Renal pelvis (tissue), 4 donors: Measurements from ENCODE around the gene AHNAK. TPM values are rescaled to one million over a fixed set of nuclear protein-coding genes. Genes with fewer than 3 reads are reported as not detected.

Experiments
- DNase-seq: peaks from one replicate; pipeline ENCODE4 v3.0.0-alpha.2; 2013
- polyA plus RNA-seq, 3 donors: library from polyadenylated mRNA; unstranded; fragments of 120-200 nt; gene quantifications; one replicate each; pipeline ENCODE4 v1.2.1, GENCODE V29; 2013; ENCODE audit not compliant: insufficient read length in 3 of 3

The AHNAK gene
- polyA plus RNA-seq, 3 donors, result 199 to 275 (median 229) TPM

DNA sequence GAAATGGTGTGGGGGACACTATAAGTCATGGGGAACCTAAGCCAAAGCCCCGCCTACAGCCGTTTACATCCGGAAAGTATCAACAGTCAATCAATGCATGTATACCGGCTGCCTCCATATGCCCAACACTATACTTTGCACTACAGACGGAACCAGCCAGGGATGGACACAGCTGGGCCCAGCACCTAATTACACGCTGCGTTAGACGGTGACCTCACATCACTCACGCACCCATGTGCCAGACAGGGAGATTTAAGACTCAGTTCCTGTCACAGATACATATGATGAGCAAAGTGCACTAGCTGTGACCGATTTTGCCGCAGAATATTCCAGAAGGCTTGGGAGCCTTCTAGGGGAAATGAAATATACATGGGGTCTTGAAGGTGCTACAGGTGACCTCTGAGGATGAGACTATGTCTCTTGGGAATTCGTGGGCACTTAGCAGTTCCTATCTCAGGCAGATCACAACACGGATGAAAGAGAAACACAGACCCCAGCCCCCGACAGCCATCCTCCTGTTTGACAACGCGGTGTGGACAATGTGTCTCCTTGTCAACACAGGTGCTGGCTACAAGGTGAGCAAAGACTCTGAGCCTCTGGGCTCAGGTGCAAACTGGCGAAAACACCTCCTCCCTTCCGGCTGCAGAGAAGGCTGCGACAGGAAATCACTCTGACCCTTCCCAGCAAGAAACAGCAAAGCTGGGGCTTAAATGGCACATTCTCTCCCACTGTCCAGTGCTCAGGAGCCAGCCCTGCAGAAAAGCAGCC is 8.0 kb downstream of the AHNAK start:
- DNase-seq, result no peak

GRCh38 chr11:62536301-62536957 is 10.2 kb downstream of the AHNAK start:
- no peak for DNase-seq

GRCh38 chr11:62535802-62536201 is 10.8 kb downstream of the AHNAK start:
- no peak for DNase-seq

DNA sequence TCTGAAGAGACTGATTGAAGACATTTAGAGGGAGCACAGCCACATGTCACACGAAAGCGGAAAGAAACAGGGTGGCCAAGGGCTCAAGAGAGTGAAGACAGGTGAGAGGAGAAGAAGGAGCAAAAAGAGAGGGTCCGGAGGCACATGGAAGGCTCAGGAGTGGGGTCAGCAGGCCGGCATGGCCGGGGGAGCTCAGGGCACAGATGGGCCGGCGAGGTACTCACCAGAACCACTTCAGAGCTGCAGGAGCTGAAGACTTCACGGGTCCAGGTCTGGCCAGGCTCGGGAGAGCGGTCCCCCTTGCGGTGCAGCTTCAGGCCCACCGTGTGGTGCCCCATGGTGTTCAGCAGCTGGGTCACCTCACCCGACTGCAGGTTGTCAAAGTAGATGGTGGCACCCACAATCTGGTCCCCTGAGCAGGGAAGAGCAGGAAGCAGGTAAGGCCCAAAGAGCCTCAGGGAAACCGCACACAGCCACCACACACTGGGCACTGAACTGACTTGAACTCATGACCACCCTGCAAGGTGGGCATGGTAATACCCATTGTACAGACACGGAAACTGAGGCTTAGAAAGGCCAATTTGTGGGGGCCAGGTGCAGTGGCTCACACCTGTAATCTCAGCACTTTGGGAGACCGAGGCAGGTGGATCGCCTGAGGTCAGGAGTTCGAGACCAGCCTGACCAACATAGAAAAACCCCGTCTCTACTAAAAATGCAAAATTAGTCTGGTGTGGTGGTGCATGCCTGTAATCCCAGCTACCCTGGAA is 11.6 kb downstream of the AHNAK start:
- DNase-seq, result no peak

DNA sequence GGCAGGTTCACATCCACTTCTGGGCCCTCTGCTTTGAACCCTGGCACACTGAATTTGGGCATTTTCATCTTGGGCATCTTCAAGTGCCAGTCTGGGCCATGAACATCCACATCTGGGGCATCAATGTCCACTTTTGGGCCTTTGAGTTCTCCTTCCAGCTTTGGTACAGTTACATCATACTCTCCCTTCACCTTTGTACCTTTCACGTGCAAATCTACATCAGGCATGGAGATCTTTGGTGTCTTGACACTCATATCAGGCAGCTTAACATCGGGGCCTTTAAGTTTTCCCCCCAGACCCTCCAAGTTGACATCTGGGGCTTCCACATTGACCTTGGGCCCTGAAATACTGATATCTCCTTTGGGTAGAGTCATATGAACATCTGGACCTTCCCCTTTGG is 14.5 kb downstream of the AHNAK start:
- no peak for DNase-seq

DNA sequence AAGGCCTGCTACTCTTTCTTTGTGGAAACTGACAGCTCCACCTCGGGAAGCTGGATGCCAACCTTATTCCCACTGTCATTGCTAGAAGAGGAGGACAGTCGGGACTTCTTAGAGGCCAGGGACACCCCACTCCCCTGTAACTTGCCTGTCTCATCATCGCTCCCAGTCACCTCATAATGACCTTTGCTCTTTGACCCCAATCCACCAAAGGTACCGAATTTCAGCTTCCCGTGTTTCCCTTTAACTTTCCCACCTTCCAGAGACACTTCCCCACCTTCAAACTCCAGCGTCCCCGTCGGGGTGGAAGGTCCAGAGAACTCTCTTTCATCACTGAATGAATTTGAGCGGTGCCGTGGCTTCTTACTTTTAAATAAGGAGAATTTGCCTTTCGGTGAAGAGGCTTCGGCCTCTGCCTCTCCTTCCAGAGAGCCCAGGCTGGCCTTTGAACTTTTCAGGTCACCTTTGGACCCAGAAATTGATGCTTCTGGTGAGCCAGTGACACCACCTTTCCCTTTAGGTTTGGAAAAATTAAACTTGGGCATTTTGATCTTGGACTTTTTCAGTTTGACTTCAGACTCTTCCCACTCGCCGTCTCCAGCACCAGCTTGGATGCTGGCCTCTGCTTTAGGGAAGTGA is 29.8 kb downstream of the AHNAK start:
- no peak for DNase-seq

GRCh38 chr11:62514151-62514550 is 32.5 kb downstream of the AHNAK start:
- no peak for DNase-seq

GRCh38 chr11:62513626-62514025 is 33.0 kb downstream of the AHNAK start:
- no peak for DNase-seq

DNA sequence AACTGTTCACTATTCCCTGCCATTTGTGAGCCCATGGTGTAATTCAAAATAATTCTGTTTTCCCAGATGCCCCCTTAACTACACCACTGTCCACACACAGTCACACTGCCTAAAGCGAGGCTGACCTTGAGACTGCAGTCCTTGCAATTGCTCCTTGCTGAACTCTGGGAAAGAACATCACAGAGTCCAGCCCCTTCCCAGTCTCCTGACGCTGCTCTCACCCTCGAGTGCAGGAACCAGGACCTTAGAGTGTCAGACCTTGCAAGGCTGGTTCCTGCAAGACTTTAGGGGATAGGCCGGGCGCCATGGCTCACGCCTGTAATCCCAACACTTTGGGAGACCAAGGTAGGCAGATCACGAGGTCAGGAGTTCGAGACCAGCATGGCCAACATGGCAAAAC is 33.6 kb downstream of the AHNAK start:
- DNase-seq, result no peak

DNA sequence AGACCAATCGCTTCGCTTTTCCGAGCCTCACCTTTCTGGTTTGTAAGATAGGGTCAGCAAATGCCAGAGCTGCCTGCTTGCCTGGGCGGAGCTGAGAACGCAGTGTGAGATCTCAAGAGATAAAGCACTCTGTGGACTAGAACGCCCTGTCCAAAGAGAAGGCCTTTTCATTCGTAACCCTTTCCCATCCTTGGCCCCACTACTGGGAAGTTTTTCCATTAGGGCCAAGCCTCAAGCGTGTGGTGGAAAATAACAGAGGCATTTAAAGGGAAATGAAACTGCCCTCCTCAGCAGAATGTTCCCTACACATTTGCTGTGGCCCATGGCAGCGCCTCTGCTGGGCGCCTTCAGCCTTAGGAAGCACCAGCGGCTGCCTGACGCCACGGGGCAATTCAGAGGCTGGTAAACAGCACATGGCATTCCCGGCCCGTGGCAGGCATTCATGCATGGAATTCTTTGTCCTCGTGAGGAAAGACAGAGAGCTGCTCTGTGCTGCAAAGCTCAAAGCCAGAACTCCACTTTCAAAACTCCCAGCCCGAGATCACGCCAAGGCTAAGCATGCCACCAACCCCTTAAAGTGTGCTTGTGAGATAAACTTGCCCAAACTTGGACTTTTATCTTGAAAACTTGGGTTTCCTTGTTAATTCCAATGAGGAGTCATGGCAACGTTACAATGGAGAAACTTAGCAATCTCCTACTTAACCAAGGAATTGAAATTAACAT is 38.1 kb downstream of the AHNAK start:
- DNase-seq, result peak; percentile 77

DNA sequence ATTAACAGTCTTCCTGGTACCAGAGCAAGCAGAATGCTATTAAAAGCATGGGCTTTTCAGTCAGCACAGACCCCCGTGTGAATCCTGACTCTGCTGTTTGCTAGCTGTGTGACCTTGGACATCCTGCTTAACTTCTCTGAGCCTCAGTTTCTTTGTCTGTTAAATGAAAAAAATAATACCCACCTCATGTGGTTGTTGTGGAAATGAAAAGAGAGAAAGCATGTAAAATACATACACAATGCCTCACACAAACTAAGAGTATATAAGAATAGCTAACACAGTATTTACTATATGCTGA is 39.5 kb downstream of the AHNAK start:
- DNase-seq, result no peak

GRCh38 chr11:62506413-62507124 is 40.0 kb downstream of the AHNAK start:
- DNase-seq, result no peak

- no peak for DNase-seq
Observed at GRCh38 chr11:62505440-62506091, 41.0 kb downstream of the AHNAK start.

DNA sequence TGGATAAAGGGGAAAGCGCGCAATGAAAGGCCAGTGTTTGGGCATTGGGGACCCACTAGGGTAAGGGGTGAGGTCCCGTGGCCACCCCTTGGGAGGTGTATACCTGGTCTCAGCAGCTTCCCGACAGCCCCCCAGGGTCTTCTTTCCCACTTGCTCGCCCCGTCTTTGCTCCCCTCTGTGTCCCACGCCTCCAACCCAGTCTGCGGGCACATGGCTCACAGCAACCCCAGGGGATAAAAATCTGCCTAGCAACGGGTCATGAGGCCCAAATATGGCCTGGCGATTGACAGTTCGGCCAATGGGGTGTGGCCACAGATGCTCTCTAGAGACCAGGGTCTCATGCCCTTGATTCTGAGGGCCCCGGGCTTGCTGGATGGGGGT is 41.6 kb downstream of the AHNAK start:
- DNase-seq, result no peak

DNA sequence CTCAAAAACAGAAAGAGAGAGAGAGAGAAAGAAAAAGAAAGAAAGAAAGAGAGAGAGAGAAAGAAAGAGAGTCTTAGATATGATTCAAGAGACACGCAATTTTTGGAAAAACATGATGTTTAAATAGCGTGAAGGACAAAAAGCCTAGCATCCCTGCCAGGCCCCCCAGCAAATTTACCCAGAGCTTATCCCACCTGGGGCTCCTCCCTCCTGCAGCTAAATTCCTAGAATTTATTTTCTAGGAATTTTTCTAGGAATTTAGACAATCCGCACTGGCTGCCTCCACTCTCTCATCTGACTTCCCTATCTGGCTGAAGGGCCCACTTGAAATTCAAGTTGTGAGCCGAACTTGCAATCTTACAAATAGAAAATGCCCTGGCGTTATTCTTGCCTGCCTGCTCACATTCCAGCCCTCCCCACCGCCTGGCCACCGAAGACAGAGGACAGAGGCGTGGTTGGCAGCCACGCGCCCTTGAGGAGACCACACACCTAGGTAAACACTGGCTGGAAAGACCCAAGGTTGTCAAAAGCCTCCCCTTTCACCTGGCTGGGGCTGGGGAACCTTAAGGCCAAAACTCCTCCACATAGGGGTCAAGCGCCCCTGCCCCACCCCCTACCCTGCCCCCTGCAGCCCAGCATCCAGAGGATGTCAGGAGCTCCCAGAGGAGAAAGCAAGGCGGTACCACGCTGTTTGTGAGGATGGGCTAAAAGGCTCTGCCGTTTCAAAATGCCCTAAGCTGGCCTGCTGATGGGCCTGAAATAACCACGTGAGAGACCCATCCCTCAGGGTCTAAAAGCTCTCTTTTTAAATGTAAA is 42.2 kb downstream of the AHNAK start:
- no peak for DNase-seq

GRCh38 chr11:62502030-62502730 is 44.4 kb downstream of the AHNAK start:
- no peak for DNase-seq

- no peak for DNase-seq
Observed at GRCh38 chr11:62501432-62501891, 45.1 kb downstream of the AHNAK start.

DNA sequence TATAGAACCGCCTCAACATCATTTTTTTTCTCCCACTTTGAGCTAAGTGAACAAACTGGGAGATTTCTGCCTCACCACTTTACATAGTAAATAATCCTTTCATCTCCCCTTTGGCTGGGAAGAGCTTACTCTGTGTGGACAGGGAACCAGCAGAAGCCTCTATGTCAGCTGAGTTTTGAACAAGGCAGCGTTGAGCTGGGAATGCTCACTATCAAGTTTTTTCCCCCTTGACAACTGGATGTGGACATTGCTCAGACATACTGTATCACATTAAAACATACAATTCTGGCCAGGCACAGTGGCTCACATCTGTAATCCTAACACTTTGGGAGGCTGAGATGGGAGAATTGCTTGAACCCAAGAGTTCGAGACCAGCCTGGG is 46.0 kb downstream of the AHNAK start:
- DNase-seq, result no peak
